NT2/D1 (cell line): Measurements from ENCODE around the gene ITPRIPL2.

Source experiments
- DNase-seq: peaks from one replicate; pipeline ENCODE4 v3.0.0-alpha.2; 2011; ENCODE audit warnings: low read depth, low spot score
- H3K27me3 ChIP-seq: 2 replicates; pipeline ENCODE4 v1.6.0; 2011; ENCODE audit warnings: mild to moderate bottlenecking; ENCODE audit not compliant: insufficient read length, insufficient read depth
- H3K36me3 ChIP-seq: 2 replicates; pipeline ENCODE4 v1.6.1; 2011; ENCODE audit warnings: mild to moderate bottlenecking, low read length, mixed read lengths; ENCODE audit not compliant: insufficient read depth, insufficient read length
- H3K4me1 ChIP-seq: 2 replicates; pipeline ENCODE4 v1.5.1; 2011; ENCODE audit not compliant: insufficient read depth, insufficient read length
- H3K4me3 ChIP-seq: 2 replicates; pipeline ENCODE4 v1.5.1; 2011; ENCODE audit warnings: low read depth; ENCODE audit not compliant: insufficient read length
- H3K9ac ChIP-seq: 2 replicates; pipeline ENCODE4 v1.6.0; 2011; ENCODE audit warnings: low read depth; ENCODE audit not compliant: insufficient read length
- H3K9me3 ChIP-seq: 2 replicates; pipeline ENCODE4 v1.5.1; 2011; ENCODE audit warnings: mild to moderate bottlenecking, low read length; ENCODE audit not compliant: insufficient read depth
- SUZ12 ChIP-seq: IDR thresholded peaks from 2 replicates; pipeline ENCODE4 v1.6.1; 2011; ENCODE audit not compliant: insufficient read length, insufficient read depth; ENCODE audit errors: extremely low read depth
- YY1 ChIP-seq: IDR thresholded peaks from 2 replicates; pipeline ENCODE4 v1.6.1; 2011; ENCODE audit not compliant: insufficient read length, insufficient read depth
- ZNF274 ChIP-seq: IDR thresholded peaks from 2 replicates; pipeline ENCODE4 v1.6.1; 2011; ENCODE audit warnings: mild to moderate bottlenecking, low read depth, low read length

The ITPRIPL2 gene

DNA sequence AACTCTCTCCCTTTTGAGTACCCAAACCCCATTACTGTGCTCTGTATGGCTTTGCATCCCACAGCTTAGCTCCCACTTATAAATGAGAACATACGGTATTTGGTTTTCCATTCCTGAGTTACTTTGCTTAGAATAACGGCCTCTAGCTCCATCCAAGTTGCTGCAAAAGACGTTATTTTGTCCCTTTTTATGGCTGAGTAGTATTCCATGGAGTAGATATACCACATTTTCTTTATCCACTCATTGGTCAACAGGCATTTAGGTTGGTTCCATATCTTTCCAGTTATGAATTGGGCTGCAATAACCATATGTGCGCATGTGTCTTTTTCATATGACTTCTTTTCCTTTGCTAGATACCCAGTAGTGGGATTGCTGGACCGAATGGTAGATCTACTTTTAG is 34.4 kb downstream of the ITPRIPL2 start:
- H3K9me3 ChIP-seq, result peaks cover 11% of the 10 kb centered on the region
- H3K9ac ChIP-seq, result no peak overlapping the region
- no peak overlapping the region for H3K4me3 ChIP-seq
- no peaks in the 10 kb centered on the region for H3K27me3 ChIP-seq
- DNase-seq, result no peak
- no peaks in the 10 kb centered on the region for H3K36me3 ChIP-seq
- H3K4me1 ChIP-seq, result no peaks in the 10 kb centered on the region
- no peak for TF ChIP-seq YY1
- no peak for TF ChIP-seq ZNF274
- TF ChIP-seq SUZ12, result no peak

DNA sequence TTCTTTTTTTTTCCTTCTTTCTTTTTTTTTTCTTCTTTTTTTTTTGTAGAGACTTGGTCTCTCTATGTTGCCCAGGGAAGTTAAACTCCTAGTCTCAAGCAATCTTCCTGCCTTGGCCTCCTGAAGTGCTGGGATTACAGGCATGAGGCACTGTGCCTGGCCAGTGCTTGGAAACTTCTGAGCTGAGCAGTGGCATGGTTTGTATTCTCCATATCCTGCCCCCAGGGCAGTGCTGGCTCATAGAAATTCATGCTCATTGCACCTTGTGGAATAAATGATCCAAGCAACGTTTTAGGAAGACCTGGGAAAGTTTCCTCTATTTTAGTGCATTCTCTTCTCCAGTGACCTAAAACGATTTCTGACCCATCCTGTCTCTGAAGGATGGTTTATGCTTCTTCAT is 37.5 kb downstream of the ITPRIPL2 start:
- no peak for DNase-seq
- H3K4me1 ChIP-seq, result no peaks in the 10 kb centered on the region
- TF ChIP-seq ZNF274 (no peak), YY1 (no peak), SUZ12 (no peak)
- H3K36me3 ChIP-seq, result no peaks in the 10 kb centered on the region
- H3K4me3 ChIP-seq, result no peak overlapping the region
- no peaks in the 10 kb centered on the region for H3K27me3 ChIP-seq
- no peak overlapping the region for H3K9ac ChIP-seq
- peaks cover 22% of the 10 kb centered on the region for H3K9me3 ChIP-seq

DNA sequence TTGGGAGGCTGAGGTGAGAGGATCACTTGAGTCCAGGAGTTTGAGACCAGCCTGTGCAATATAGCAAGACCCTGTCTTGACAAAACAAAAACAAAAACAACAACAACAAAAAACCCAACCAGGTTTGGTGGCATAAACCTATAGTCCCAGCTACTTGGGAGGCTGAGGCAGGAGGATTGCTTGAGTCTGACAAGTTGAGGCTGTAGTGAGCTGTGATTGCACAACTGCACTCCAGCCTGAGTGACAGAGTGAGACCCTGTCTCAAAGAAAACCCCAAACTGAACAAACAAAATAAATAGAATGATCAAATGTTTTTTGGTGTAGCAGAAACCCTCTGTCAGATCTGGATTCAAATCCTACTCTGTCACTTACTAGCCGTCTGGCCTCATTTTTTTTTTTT is 38.3 kb downstream of the ITPRIPL2 start:
- Histone ChIP-seq H3K9ac (no peak overlapping the region), H3K36me3 (no peaks in the 10 kb centered on the region), H3K4me3 (no peak overlapping the region), H3K4me1 (no peaks in the 10 kb centered on the region), H3K9me3 (peaks cover 22% of the 10 kb centered on the region), H3K27me3 (no peaks in the 10 kb centered on the region)
- TF ChIP-seq SUZ12, result no peak
- TF ChIP-seq YY1, result no peak
- TF ChIP-seq ZNF274, result no peak
- no peak for DNase-seq

DNA sequence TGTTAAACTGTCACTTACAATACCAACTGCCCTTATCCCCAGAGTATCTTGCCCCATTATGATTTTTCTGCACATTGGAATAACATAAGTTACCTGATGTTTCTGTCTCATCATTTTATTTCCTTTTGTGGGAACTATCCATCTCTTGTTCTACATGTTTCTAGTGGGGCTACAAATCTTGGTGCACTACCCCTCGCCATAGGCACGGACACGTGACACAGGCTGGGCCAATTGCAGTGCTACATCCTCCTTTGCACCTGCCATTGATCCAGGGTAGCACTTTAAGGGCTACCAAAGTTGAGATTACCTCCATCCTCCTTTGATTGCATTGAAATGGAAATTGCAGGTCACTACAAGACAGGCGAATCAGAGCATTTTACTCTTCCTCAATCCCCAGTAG is 40.1 kb downstream of the ITPRIPL2 start:
- H3K9ac ChIP-seq, result no peak overlapping the region
- no peak for TF ChIP-seq YY1
- TF ChIP-seq ZNF274, result no peak
- no peak for TF ChIP-seq SUZ12
- H3K4me1 ChIP-seq, result no peaks in the 10 kb centered on the region
- H3K4me3 ChIP-seq, result no peak overlapping the region
- no peaks in the 10 kb centered on the region for H3K36me3 ChIP-seq
- H3K9me3 ChIP-seq, result peaks cover 11% of the 10 kb centered on the region; the same call in 1 of the 2 replicates
- no peak for DNase-seq
- no peaks in the 10 kb centered on the region for H3K27me3 ChIP-seq

DNA sequence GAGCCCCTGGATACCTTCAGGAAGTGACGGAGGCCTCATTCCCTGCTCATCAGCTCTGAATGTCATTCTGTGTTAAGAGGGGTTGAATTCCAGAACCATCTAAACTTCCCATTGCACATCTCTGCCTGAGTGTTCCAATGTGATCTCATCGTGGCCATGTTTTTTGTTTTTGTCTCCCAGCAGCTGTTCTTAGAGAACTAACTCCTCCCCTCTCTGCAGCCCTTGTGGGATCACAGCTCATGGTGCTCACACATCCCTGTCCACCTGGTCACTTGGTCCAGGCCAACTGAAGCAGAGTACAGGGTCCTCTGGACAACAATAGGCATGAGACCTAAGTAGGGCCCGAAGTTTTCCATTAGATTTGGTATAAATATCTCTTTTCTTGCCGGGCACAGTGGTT is 48.3 kb downstream of the ITPRIPL2 start:
- no peaks in the 10 kb centered on the region for H3K4me1 ChIP-seq
- no peak for DNase-seq
- no peak overlapping the region for H3K4me3 ChIP-seq
- no peak overlapping the region for H3K9ac ChIP-seq
- H3K36me3 ChIP-seq, result no peaks in the 10 kb centered on the region
- H3K27me3 ChIP-seq, result no peaks in the 10 kb centered on the region
- TF ChIP-seq YY1 (no peak), ZNF274 (no peak), SUZ12 (no peak)
- peaks cover 9% of the 10 kb centered on the region for H3K9me3 ChIP-seq

DNA sequence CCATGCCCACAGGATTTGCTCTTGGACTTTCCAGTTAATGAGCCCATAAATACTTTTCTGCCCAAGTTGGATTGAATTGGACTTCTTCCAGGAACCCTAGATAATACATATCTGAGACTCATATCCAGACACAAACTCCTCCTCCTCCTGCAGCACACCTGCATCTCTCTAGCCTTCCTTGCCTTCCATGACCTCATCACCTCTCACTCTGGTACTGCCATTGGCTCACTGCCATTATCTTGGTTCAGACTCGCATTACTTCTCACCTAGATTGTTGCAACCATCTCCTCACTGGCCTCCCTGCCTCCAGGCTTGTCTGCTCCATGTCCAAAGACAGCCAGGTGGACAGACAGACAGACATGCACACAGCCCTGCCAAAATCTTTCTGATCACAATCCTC is 49.5 kb downstream of the ITPRIPL2 start:
- Histone ChIP-seq H3K36me3 (no peaks in the 10 kb centered on the region), H3K9ac (no peak overlapping the region), H3K27me3 (no peaks in the 10 kb centered on the region), H3K9me3 (peaks cover 9% of the 10 kb centered on the region), H3K4me3 (no peak overlapping the region), H3K4me1 (no peaks in the 10 kb centered on the region)
- TF ChIP-seq ZNF274, result no peak
- TF ChIP-seq SUZ12, result no peak
- TF ChIP-seq YY1, result no peak
- no peak for DNase-seq

DNA sequence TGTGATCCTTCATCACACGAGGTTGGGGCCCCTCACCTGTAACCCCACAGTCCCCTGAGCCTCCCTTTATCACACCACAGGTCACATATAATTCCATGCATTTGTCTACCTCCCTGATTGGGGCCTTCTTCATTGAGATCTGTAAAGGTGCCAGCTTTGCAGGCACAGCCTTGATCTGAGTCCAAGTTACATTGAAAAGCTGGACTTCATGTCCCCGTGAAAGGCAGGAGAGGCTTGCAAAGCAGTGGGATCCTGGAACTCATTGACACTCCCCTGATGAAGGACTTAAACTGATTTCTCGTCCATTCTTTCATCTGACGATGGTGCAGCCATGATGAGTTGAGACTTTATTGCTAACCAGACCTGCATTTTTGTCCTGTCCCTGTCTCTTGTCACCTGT is 50.5 kb downstream of the ITPRIPL2 start:
- DNase-seq, result no peak
- Histone ChIP-seq H3K36me3 (no peaks in the 10 kb centered on the region), H3K9me3 (peaks cover 9% of the 10 kb centered on the region), H3K9ac (no peak overlapping the region), H3K4me1 (no peaks in the 10 kb centered on the region), H3K27me3 (peaks cover 1% of the 10 kb centered on the region), H3K4me3 (no peak overlapping the region)
- no peak for TF ChIP-seq YY1
- TF ChIP-seq SUZ12, result no peak
- TF ChIP-seq ZNF274, result no peak

DNA sequence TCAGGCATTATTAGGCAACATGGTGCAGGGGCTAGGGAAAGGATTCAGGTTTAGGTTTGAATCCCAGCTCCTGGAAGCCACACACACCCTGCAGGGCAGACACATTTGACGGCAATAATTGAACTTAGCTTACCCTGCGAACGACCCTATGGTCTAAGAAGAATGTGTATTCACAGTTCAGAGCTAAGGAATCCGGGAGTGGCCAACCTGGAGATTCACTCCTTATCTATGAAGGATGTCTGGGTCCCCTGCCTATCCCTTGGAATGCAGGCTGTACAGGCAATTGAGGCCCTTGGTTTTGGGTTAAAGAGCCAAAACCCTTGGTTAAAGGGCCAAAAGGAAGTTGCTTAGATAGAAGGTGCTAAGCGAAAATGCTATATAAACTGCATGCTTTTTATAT is 51.3 kb downstream of the ITPRIPL2 start:
- Histone ChIP-seq H3K9ac (no peak overlapping the region), H3K4me1 (no peaks in the 10 kb centered on the region), H3K36me3 (no peaks in the 10 kb centered on the region), H3K27me3 (peaks cover 9% of the 10 kb centered on the region), H3K4me3 (no peak overlapping the region), H3K9me3 (peaks cover 9% of the 10 kb centered on the region)
- DNase-seq, result no peak
- no peak for TF ChIP-seq YY1
- TF ChIP-seq ZNF274, result no peak
- TF ChIP-seq SUZ12, result no peak
